WERI-Rb-1 (cell line): ENCODE results near the gene FARS2.

Source experiments
- DNase-seq: peaks from one replicate; pipeline ENCODE4 v3.0.0-alpha.2; 2020
- H3K27ac ChIP-seq: fragments of 250-450 bp; sonication (Bioruptor Pico); 2 replicates; pipeline ENCODE4 v1.5.1; 2020; ENCODE audit warnings: mild to moderate bottlenecking, moderate library complexity
- H3K27me3 ChIP-seq: fragments of 250-450 bp; sonication (Bioruptor Pico); 2 replicates; pipeline ENCODE4 v1.5.1; 2021; ENCODE audit warnings: mild to moderate bottlenecking, low read depth, moderate library complexity; ENCODE audit not compliant: insufficient read depth, severe bottlenecking
- H3K36me3 ChIP-seq: fragments of 250-450 bp; sonication (Bioruptor Pico); 2 replicates; pipeline ENCODE4 v1.5.1; 2020; ENCODE audit warnings: mild to moderate bottlenecking, moderate library complexity
- H3K4me3 ChIP-seq: 2 replicates; pipeline ENCODE4 v1.5.1; 2011; ENCODE audit warnings: low read depth, mild to moderate bottlenecking, control low read depth, low read length
- H3K9me3 ChIP-seq: fragments of 250-450 bp; sonication (Bioruptor Pico); 2 replicates; pipeline ENCODE4 v1.5.1; 2021; ENCODE audit warnings: mild to moderate bottlenecking, moderate library complexity; ENCODE audit not compliant: severe bottlenecking
- TF ChIP-seq, protein P1 (sequence below): IDR thresholded peaks from 2 replicates; pipeline ENCODE4 v1.5.1; 2011; ENCODE audit warnings: low read depth, mild to moderate bottlenecking, control low read depth, inconsistent platforms, low read length

Gene FARS2

DNA sequence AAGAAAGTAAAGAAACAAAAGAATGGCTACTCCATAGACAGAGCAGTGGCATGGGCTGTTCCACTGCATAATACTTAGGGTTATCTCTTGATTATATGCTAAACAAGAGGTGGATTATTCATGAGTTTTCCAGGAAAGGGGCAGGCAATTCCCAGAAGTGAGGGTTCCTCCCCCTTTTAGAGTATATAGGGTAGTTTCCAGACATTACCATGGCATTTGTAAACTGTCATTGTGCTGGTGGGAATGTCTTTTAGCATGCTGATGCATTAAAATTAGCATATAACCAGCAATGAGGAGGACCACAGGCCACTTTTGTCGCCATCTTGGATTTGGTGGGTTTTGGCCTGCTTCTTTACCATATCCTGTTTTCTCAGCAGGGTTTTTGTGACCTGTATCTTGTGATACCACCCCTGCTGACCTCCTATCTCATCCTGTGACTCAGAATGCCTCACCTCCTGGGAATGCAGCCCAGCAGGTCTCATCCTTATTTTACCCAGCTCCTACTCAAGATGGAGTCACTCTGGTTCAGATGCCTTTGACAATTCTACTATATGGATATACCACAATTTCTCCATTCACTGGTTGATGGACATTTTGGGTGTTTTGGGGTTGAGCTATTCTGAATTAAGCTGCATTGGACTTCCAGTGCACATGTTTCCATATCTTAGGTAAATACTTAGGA is 280.6 kb downstream of the FARS2 start:
- no peaks in the 10 kb centered on the region for H3K9me3 ChIP-seq
- H3K36me3 ChIP-seq: no peaks in the 10 kb centered on the region; the same call in 1 of the 2 replicates
- DNase-seq: no peak
- H3K27me3 ChIP-seq: no peaks in the 10 kb centered on the region
- H3K27ac ChIP-seq: no peak overlapping the region
- TF ChIP-seq, protein P1, sequence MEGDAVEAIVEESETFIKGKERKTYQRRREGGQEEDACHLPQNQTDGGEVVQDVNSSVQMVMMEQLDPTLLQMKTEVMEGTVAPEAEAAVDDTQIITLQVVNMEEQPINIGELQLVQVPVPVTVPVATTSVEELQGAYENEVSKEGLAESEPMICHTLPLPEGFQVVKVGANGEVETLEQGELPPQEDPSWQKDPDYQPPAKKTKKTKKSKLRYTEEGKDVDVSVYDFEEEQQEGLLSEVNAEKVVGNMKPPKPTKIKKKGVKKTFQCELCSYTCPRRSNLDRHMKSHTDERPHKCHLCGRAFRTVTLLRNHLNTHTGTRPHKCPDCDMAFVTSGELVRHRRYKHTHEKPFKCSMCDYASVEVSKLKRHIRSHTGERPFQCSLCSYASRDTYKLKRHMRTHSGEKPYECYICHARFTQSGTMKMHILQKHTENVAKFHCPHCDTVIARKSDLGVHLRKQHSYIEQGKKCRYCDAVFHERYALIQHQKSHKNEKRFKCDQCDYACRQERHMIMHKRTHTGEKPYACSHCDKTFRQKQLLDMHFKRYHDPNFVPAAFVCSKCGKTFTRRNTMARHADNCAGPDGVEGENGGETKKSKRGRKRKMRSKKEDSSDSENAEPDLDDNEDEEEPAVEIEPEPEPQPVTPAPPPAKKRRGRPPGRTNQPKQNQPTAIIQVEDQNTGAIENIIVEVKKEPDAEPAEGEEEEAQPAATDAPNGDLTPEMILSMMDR: no peak
- no peak overlapping the region for H3K4me3 ChIP-seq

DNA sequence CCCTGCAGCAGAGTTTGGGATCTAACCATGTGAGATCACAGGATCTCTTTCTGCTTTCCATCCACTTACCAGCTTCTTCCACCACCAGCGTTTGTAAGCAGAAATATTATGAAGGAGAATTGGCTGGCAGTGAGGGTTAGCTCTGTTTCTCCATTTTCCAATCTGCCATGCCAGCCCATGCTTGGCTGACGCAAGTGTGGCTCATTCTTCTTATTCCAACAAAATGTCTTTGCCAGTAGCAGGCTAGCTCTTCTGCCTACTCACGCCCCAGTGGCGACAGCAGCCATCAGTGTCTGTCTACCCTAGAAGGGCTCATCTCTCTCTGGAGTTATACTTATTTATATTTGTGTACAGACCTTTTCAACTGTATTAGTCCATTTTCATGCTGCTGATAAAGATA is 286.2 kb downstream of the FARS2 start:
- no peak overlapping the region for H3K4me3 ChIP-seq
- peaks cover 14% of the 10 kb centered on the region for H3K9me3 ChIP-seq
- H3K36me3 ChIP-seq: peaks cover 4% of the 10 kb centered on the region
- TF ChIP-seq, protein P1: no peak
- DNase-seq: no peak
- H3K27me3 ChIP-seq: no peaks in the 10 kb centered on the region
- no peak overlapping the region for H3K27ac ChIP-seq

DNA sequence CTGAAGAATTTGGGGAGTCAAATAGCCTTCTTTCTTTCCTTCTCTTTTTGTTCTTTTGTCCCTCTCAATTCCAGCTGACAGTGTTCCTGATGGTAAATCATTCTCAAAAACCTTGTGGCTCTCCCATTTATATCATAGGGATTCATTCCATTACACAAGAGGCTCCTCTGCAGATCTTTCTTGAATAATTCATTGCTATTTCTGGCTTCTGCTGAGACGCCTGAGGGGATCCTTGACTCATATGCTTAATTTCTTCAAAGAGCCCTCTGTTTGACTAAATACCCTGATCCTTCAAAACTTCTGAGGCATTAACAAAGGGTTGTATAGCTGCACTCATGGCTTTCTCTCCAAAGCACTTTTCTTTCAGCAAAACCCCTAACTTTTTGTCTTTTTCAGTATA is 289.3 kb downstream of the FARS2 start:
- H3K9me3 ChIP-seq: peaks cover 14% of the 10 kb centered on the region
- peaks cover 4% of the 10 kb centered on the region for H3K36me3 ChIP-seq
- H3K27ac ChIP-seq: no peak overlapping the region
- no peak for DNase-seq
- TF ChIP-seq, protein P1: no peak
- no peak overlapping the region for H3K4me3 ChIP-seq
- H3K27me3 ChIP-seq: no peaks in the 10 kb centered on the region

DNA sequence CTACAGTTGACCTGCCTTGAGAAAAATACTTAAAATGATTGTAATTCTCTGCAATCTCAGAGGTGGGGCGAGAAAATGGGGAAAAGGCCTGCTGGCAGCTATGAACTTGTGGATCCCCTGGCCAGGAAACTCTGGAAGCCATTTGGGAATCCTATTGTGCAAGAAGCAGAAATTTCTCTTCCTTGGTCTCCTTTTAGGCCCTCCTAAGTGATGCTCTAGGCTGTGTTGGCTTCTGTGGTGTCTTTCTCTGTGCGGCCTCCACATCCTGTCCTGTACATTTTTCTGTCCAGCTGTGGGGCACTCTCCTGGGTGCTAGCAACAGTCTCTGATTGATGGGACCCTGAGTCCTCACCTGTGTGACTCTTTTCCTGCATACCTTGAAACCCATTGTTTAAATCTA is 290.9 kb downstream of the FARS2 start:
- Histone ChIP-seq H3K36me3 (peaks cover 4% of the 10 kb centered on the region), H3K9me3 (peaks cover 14% of the 10 kb centered on the region), H3K27me3 (no peaks in the 10 kb centered on the region), H3K27ac (no peak overlapping the region), H3K4me3 (no peak overlapping the region)
- TF ChIP-seq, protein P1: no peak
- no peak for DNase-seq

DNA sequence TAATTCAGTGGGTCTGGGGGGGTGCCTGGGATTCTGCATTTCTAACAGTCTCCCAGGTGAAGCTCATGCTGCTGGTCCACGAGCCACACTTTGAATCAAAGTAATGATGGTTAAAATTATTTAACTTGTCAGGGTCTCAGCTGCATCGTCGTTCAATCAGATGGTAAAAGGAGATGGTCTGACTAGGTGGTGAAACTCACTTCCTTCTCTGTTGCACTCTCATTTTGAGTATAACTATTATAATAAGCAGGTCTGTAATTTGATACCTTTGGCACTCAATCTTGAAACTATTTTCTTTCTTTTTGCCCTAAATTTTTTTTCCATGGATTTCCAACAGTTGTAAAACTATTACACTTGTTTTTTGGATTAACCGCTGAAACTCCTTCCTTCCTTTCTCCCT is 292.5 kb downstream of the FARS2 start:
- Histone ChIP-seq H3K4me3 (no peak overlapping the region), H3K27me3 (no peaks in the 10 kb centered on the region), H3K36me3 (no peaks in the 10 kb centered on the region; the same call in 1 of the 2 replicates), H3K27ac (no peak overlapping the region), H3K9me3 (peaks cover 11% of the 10 kb centered on the region)
- TF ChIP-seq, protein P1: no peak
- DNase-seq: no peak

DNA sequence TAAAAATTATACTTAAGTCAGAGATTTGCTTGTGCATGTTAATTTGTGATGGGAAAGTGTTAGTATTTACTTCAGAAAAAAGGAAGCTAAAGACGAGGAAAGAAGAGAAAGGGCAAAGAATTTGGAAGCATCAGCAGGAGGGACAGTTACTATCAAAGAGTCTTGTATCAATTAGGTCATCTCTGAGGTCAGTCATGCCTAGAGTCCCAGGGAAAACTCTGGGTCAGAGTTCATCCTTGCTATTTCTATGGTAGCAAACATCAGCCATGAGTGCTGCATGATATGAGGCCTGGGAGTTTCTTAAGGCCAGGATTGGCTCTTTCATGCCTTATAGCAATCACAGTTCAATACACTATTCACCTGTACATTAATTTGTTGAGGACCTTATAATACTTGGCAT is 292.9 kb downstream of the FARS2 start:
- Histone ChIP-seq H3K27me3 (no peaks in the 10 kb centered on the region), H3K4me3 (no peak overlapping the region), H3K36me3 (no peaks in the 10 kb centered on the region; the same call in 1 of the 2 replicates), H3K9me3 (peaks cover 11% of the 10 kb centered on the region), H3K27ac (no peak overlapping the region)
- DNase-seq: no peak
- TF ChIP-seq, protein P1: no peak
